Liver (tissue), 9 donors: ENCODE data around the gene FGF5. TPM values are rescaled to one million over a fixed set of nuclear protein-coding genes. Genes with fewer than 3 reads are reported as not detected.

ENCODE experiments used
- DNase-seq: peaks from one replicate; pipeline ENCODE4 v3.0.0-alpha.2; 2017; ENCODE audit warnings: low spot score
- H3K27ac ChIP-seq, 2 donors: one replicate each; pipeline ENCODE4 v1.7.0; 2013; ENCODE audit warnings: inconsistent platforms in 2 of 2, low read length in 2 of 2, control low read depth in 1 of 2, low read depth in 1 of 2, mild to moderate bottlenecking in 1 of 2
- H3K27me3 ChIP-seq, 4 donors: one replicate each; pipeline versions ENCODE4 v1.6.1 to v1.7.0; 2013; ENCODE audit warnings: low read length in 3 of 4, inconsistent platforms in 1 of 4, mild to moderate bottlenecking in 1 of 4, moderate library complexity in 1 of 4; ENCODE audit not compliant: control insufficient read depth in 4 of 4, insufficient read depth in 4 of 4
- H3K36me3 ChIP-seq, 4 donors: one replicate each; pipeline versions ENCODE4 v1.6.1 to v1.7.0; 2013; ENCODE audit warnings: low read length in 3 of 4, mild to moderate bottlenecking in 3 of 4, low read depth in 1 of 4, moderate library complexity in 1 of 4; ENCODE audit not compliant: control insufficient read depth in 4 of 4, insufficient read depth in 3 of 4
- H3K4me1 ChIP-seq, 4 donors: one replicate each; pipeline versions ENCODE4 v1.6.1 to v1.7.0; 2013; ENCODE audit warnings: low read length in 3 of 4, mild to moderate bottlenecking in 3 of 4, moderate library complexity in 1 of 4; ENCODE audit not compliant: control insufficient read depth in 4 of 4, insufficient read depth in 4 of 4
- H3K4me3 ChIP-seq, 3 donors: one replicate each; pipeline versions ENCODE4 v1.6.1 to v1.7.0; 2013; ENCODE audit warnings: low read length in 3 of 3, control low read depth in 1 of 3, low read depth in 1 of 3, mild to moderate bottlenecking in 1 of 3
- H3K9ac ChIP-seq, 2 donors: one replicate each; pipeline ENCODE4 v1.7.0; 2013; ENCODE audit warnings: low read length in 2 of 2, mild to moderate bottlenecking in 2 of 2, moderate library complexity in 2 of 2, control low read depth in 1 of 2, low read depth in 1 of 2
- H3K9me3 ChIP-seq, 4 donors: one replicate each; pipeline versions ENCODE4 v1.6.1 to v1.7.0; 2013; ENCODE audit warnings: low read length in 3 of 4; ENCODE audit not compliant: control insufficient read depth in 4 of 4
- ATF3 ChIP-seq: IDR thresholded peaks from 2 replicates; pipeline ENCODE4 v1.6.1; 2016; ENCODE audit warnings: antibody characterized with exemption
- CTCF ChIP-seq: fragments of 150-350 bp; IDR thresholded peaks from 2 replicates; pipeline ENCODE4 v1.5.1; 2017; ENCODE audit warnings: improper control_type of control experiment, low read depth, low read length; ENCODE audit not compliant: missing input control
- EGR1 ChIP-seq, 2 donors: IDR thresholded peaks; 2 replicates each; pipeline ENCODE4 v1.6.1; 2016 to 2018; ENCODE audit warnings: antibody characterized with exemption in 2 of 2, low read depth in 2 of 2
- FOXA1 ChIP-seq: IDR thresholded peaks from 2 replicates; pipeline ENCODE4 v1.6.1; 2016; ENCODE audit warnings: antibody characterized with exemption
- GABPA ChIP-seq, 2 donors: IDR thresholded peaks in 1 of 2; conservative IDR thresholded peaks in 1 of 2; 2 replicates each; pipeline ENCODE4 v1.6.1; 2016; ENCODE audit warnings: antibody characterized with exemption in 2 of 2, mild to moderate bottlenecking in 1 of 2, moderate library complexity in 1 of 2
- HNF4A ChIP-seq, 2 donors: conservative IDR thresholded peaks; 2 replicates each; pipeline ENCODE4 v1.6.1; 2016; ENCODE audit warnings: antibody characterized with exemption in 2 of 2, mild to moderate bottlenecking in 2 of 2
- HNF4G ChIP-seq: IDR thresholded peaks from 2 replicates; pipeline ENCODE4 v1.6.1; 2016; ENCODE audit warnings: antibody characterized with exemption
- JUND ChIP-seq, 2 donors: IDR thresholded peaks; 2 replicates each; pipeline ENCODE4 v1.6.1; 2016; ENCODE audit warnings: antibody characterized with exemption in 2 of 2
- MAX ChIP-seq: IDR thresholded peaks from 2 replicates; pipeline ENCODE4 v1.6.1; 2016; ENCODE audit warnings: antibody characterized with exemption
- NR2F2 ChIP-seq: IDR thresholded peaks from 2 replicates; pipeline ENCODE4 v1.6.1; 2016; ENCODE audit warnings: antibody characterized with exemption
- RAD21 ChIP-seq, 2 donors: IDR thresholded peaks; 2 replicates each; pipeline ENCODE4 v1.6.1; 2016; ENCODE audit warnings: antibody characterized with exemption in 2 of 2, mild to moderate bottlenecking in 2 of 2
- REST ChIP-seq: IDR thresholded peaks from 2 replicates; pipeline ENCODE4 v1.6.1; 2016; ENCODE audit warnings: antibody characterized with exemption, mild to moderate bottlenecking
- RXRA ChIP-seq, 2 donors: IDR thresholded peaks; 2 replicates each; pipeline ENCODE4 v1.6.1; 2017 to 2018; ENCODE audit warnings: antibody characterized with exemption in 2 of 2, mild to moderate bottlenecking in 1 of 2
- TAF1 ChIP-seq: conservative IDR thresholded peaks from 2 replicates; pipeline ENCODE4 v1.6.1; 2016; ENCODE audit warnings: antibody characterized with exemption, mild to moderate bottlenecking
- YY1 ChIP-seq: IDR thresholded peaks from 2 replicates; pipeline ENCODE4 v1.6.1; 2016; ENCODE audit warnings: antibody characterized with exemption, mild to moderate bottlenecking
- ZBTB33 ChIP-seq: IDR thresholded peaks from 2 replicates; pipeline ENCODE4 v1.6.1; 2016; ENCODE audit warnings: antibody characterized with exemption
- whole genome bisulfite sequencing: extraction: QIAGEN DNeasy Blood & Tissue Kit; methylation state at CpG from one replicate; pipeline ENCODE4 v1.1.7; 2013; 5-methylcytosine and 5-hydroxymethylcytosine counted together
- polyA plus RNA-seq, 2 donors: library from polyadenylated mRNA; stranded (reverse) in 1 of 2; unstranded in 1 of 2; fragments of 200-250 nt in 1 of 2; fragments of >200 nt in 1 of 2; fragmentation: Nextera tagmentation in 1 of 2; extraction: Ambion mirVana in 1 of 2; gene quantifications; one replicate each; pipeline versions ENCODE4 v1.2.1 to v1.2.3, GENCODE V29; 2013 to 2015
- total RNA-seq, 2 donors: library from RNA; depleted of rRNA; stranded (reverse); fragments of >200 nt; gene quantifications; one replicate each; pipeline ENCODE4 v1.2.3, GENCODE V29; 2014
- donor health status: healthy.
- donor health status: healthy.
- donor health status: healthy.
- donor health status: healthy.
- donor health status: healthy.

Gene FGF5
- total and polyA plus RNA-seq, 4 donors, result 0.03 TPM; not detected in 3

GRCh38 chr4:80254114-80254513, 12.3 kb upstream of the FGF5 start:
- no peak for DNase-seq
- H3K4me3 ChIP-seq, result no peak overlapping the region
- no peaks in the 10 kb centered on the region for H3K9me3 ChIP-seq
- H3K9ac ChIP-seq, result no peak overlapping the region
- TF ChIP-seq YY1, result no peak
- TF ChIP-seq GABPA (IDR thresholded peaks at IDR 0.05 in 1 of 2, conservative IDR thresholded peaks at IDR 0.05 in 1 of 2), result no peak
- TF ChIP-seq HNF4A (conservative IDR thresholded peaks at IDR 0.05), result no peak
- no peak for TF ChIP-seq EGR1 (IDR thresholded peaks at IDR 0.05; ENCODE audit: low read depth in 2 of 2)
- TF ChIP-seq ATF3, result no peak
- TF ChIP-seq MAX, result no peak
- no peak for TF ChIP-seq CTCF
- no peak for TF ChIP-seq RAD21 (IDR thresholded peaks at IDR 0.05)
- TF ChIP-seq RXRA (IDR thresholded peaks at IDR 0.05), result no peak
- TF ChIP-seq NR2F2, result no peak
- no peak for TF ChIP-seq FOXA1
- no peak for TF ChIP-seq ZBTB33
- no peak for TF ChIP-seq JUND (IDR thresholded peaks at IDR 0.05)
- TF ChIP-seq TAF1, result no peak
- H3K4me1 ChIP-seq, result no peaks in the 10 kb centered on the region
- H3K27me3 ChIP-seq, result peaks cover 0 to 10% (median 0%) of the 10 kb centered on the region in 4 donors
- WGBS, result 88% methylated on average over 2 of the region's 2 CpGs
- no peaks in the 10 kb centered on the region for H3K36me3 ChIP-seq
- H3K27ac ChIP-seq, result no peak overlapping the region

GRCh38 chr4:80255329-80256095, 11.0 kb upstream of the FGF5 start:
- TF ChIP-seq HNF4A (conservative IDR thresholded peaks at IDR 0.05) (no peak), HNF4G (no peak), REST (no peak)
- H3K9me3 ChIP-seq, result no peaks in the 10 kb centered on the region
- H3K27me3 ChIP-seq, result peaks cover 0 to 10% (median 1%) of the 10 kb centered on the region in 4 donors
- no peak for DNase-seq
- no peak overlapping the region for H3K4me3 ChIP-seq
- WGBS, result 62% methylated on average over 7 of the region's 7 CpGs
- H3K36me3 ChIP-seq, result no peaks in the 10 kb centered on the region
- no peak overlapping the region for H3K9ac ChIP-seq
- no peaks in the 10 kb centered on the region for H3K4me1 ChIP-seq
- no peak overlapping the region for H3K27ac ChIP-seq
